IMR-90 (cell line): Measurements from ENCODE around the gene ARHGAP23. TPM values are rescaled to one million over a fixed set of nuclear protein-coding genes. Genes with fewer than 3 reads are reported as not detected.

ENCODE experiments used
- ATAC-seq: fragments of 200-7000 bp; cut with Tn5 transposase; 2 replicates; pipeline ENCODE4 v1.9.1; 2020; ENCODE audit warnings: low read depth, mild to moderate bottlenecking, moderate library complexity
- BruUV-seq: library from RNA; stranded (reverse); fragments of 400-500 nt; replicated peaks from 2 replicates; lab custom pipeline; 2021; lab: Mats Ljungman, UMichigan
- CTCF ChIA-PET: fragments of 300-600 bp; formaldehyde crosslinking; extraction: SDS; loops from one replicate; lab custom pipeline; 2021; ENCODE audit warnings: antibody characterized with exemption; lab: Yijun Ruan, JAX
- POLR2A ChIA-PET: fragments of 300-600 bp; sonication (Branson Sonifier 250); formaldehyde crosslinking; loops from one replicate; lab custom pipeline; 2022; ENCODE audit warnings: antibody characterized with exemption; ENCODE audit not compliant: unreplicated experiment; lab: Charles Lee
- DNase-seq: peaks from one replicate; pipeline ENCODE4 v3.0.0; 2013
- H2AFZ ChIP-seq: replicated peaks from 2 replicates; pipeline ENCODE3; 2013; ENCODE audit warnings: low read length, mild to moderate bottlenecking; ENCODE audit not compliant: poor library complexity
- H2AK5ac ChIP-seq: 2 replicates; pipeline ENCODE4 v1.6.1; 2013; ENCODE audit warnings: low read depth, low read length, inconsistent platforms
- H2AK9ac ChIP-seq: replicated peaks from 2 replicates; pipeline ENCODE3; 2013; ENCODE audit warnings: mild to moderate bottlenecking, low read depth, low read length, moderate library complexity; ENCODE audit not compliant: poor library complexity
- H2BK120ac ChIP-seq: 2 replicates; pipeline ENCODE4 v1.6.1; 2013; ENCODE audit warnings: low read depth, low read length, inconsistent platforms
- H2BK15ac ChIP-seq: 3 replicates; pipeline ENCODE4 v1.6.1; 2013; ENCODE audit warnings: low read depth, low read length, inconsistent platforms
- H2BK20ac ChIP-seq: 2 replicates; pipeline ENCODE4 v1.6.1; 2013; ENCODE audit warnings: low read depth, mild to moderate bottlenecking, inconsistent platforms, low read length, moderate library complexity
- H2BK5ac ChIP-seq: 2 replicates; pipeline ENCODE4 v1.6.1; 2013; ENCODE audit warnings: mild to moderate bottlenecking, low read depth, low read length, inconsistent platforms; ENCODE audit not compliant: poor library complexity, severe bottlenecking
- H3K14ac ChIP-seq: replicated peaks from 2 replicates; pipeline ENCODE4 v1.6.1; 2013; ENCODE audit warnings: low read depth, low read length, inconsistent platforms
- H3K18ac ChIP-seq: 2 replicates; pipeline ENCODE4 v1.6.1; 2013; ENCODE audit warnings: low read depth, low read length, control low read depth
- H3K23ac ChIP-seq: 2 replicates; pipeline ENCODE4 v1.6.1; 2013; ENCODE audit warnings: low read depth, low read length, inconsistent platforms
- H3K27ac ChIP-seq: 2 replicates; pipeline ENCODE4 v1.5.1; 2013; ENCODE audit warnings: mild to moderate bottlenecking, control low read depth, low read length; ENCODE audit not compliant: insufficient read depth
- H3K27me3 ChIP-seq: 2 replicates; pipeline ENCODE4 v1.6.1; 2013; ENCODE audit warnings: low read length; ENCODE audit not compliant: control insufficient read depth, insufficient read depth
- H3K36me3 ChIP-seq: 2 replicates; pipeline ENCODE4 v1.6.1; 2013; ENCODE audit warnings: low read length, mixed read lengths; ENCODE audit not compliant: control insufficient read depth, insufficient read depth
- H3K4ac ChIP-seq: 2 replicates; pipeline ENCODE4 v1.6.1; 2013; ENCODE audit warnings: low read depth, low read length, inconsistent platforms
- H3K4me1 ChIP-seq: 2 replicates; pipeline ENCODE4 v1.6.1; 2013; ENCODE audit warnings: low read length, mixed read lengths; ENCODE audit not compliant: control insufficient read depth, insufficient read depth
- H3K4me2 ChIP-seq: 2 replicates; pipeline ENCODE4 v1.6.1; 2013; ENCODE audit warnings: low read depth, mild to moderate bottlenecking, control low read depth, low read length, moderate library complexity
- H3K4me3 ChIP-seq: 2 replicates; pipeline ENCODE4 v1.5.1; 2013; ENCODE audit warnings: low read depth, mild to moderate bottlenecking, control low read depth, low read length, moderate library complexity; ENCODE audit not compliant: insufficient read depth
- H3K56ac ChIP-seq: 2 replicates; pipeline ENCODE4 v1.6.1; 2013; ENCODE audit warnings: low read length, inconsistent platforms; ENCODE audit not compliant: insufficient read depth; ENCODE audit errors: extremely low read depth
- H3K79me1 ChIP-seq, 2 experiments: 2 replicates each; pipeline ENCODE4 v1.6.1; 2013; ENCODE audit warnings: low read length in 2 of 2, inconsistent platforms in 1 of 2, low read depth in 1 of 2
- H3K9ac ChIP-seq: 2 replicates; pipeline ENCODE4 v1.6.1; 2013; ENCODE audit warnings: low read depth, low read length, control low read depth
- H3K9me1 ChIP-seq: 2 replicates; pipeline ENCODE4 v1.6.1; 2013; ENCODE audit warnings: low read length, inconsistent platforms; ENCODE audit not compliant: insufficient read depth
- H3K9me3 ChIP-seq: 2 replicates; pipeline ENCODE4 v1.6.1; 2013; ENCODE audit warnings: low read length; ENCODE audit not compliant: control insufficient read depth, insufficient read depth
- H4K20me1 ChIP-seq: 2 replicates; pipeline ENCODE4 v1.6.1; 2013; ENCODE audit warnings: low read length, inconsistent platforms; ENCODE audit not compliant: insufficient read depth
- H4K5ac ChIP-seq: 2 replicates; pipeline ENCODE4 v1.6.1; 2013; ENCODE audit warnings: mild to moderate bottlenecking, low read depth, low read length, control low read depth
- H4K8ac ChIP-seq, 2 experiments: 2 replicates each; pipeline ENCODE4 v1.6.1; 2013; ENCODE audit warnings: low read depth in 2 of 2, low read length in 2 of 2, control low read depth in 1 of 2, inconsistent platforms in 1 of 2
- H4K91ac ChIP-seq: 2 replicates; pipeline ENCODE4 v1.6.1; 2013; ENCODE audit warnings: low read depth, low read length, inconsistent platforms; ENCODE audit not compliant: insufficient read depth
- BHLHE40 ChIP-seq: fragments of 150-350 bp; IDR thresholded peaks from 2 replicates; pipeline ENCODE4 v1.6.1; 2016; ENCODE audit warnings: mild to moderate bottlenecking, low read depth, low read length
- CEBPB ChIP-seq: IDR thresholded peaks from 2 replicates; pipeline ENCODE4 v1.6.1; 2012; ENCODE audit warnings: low read depth, low read length, improper control_type of control experiment
- CHD1 ChIP-seq: IDR thresholded peaks from 2 replicates; pipeline ENCODE4 v1.6.1; 2012; ENCODE audit warnings: low read depth, low read length, improper control_type of control experiment
- CTCF ChIP-seq: conservative IDR thresholded peaks from 2 replicates; pipeline ENCODE4 v1.5.1; 2012; ENCODE audit warnings: mild to moderate bottlenecking, low read depth, low read length, improper control_type of control experiment
- ELK1 ChIP-seq: fragments of 150-350 bp; IDR thresholded peaks from 2 replicates; pipeline ENCODE4 v1.6.1; 2016; ENCODE audit warnings: low read depth, mild to moderate bottlenecking, low read length, moderate library complexity, borderline replicate concordance
- FOS ChIP-seq: fragments of 150-350 bp; IDR thresholded peaks from 2 replicates; pipeline ENCODE4 v1.6.1; 2016; ENCODE audit warnings: low read depth, low read length
- MAFK ChIP-seq: IDR thresholded peaks from 2 replicates; pipeline ENCODE4 v1.6.1; 2012; ENCODE audit warnings: low read depth, low read length, improper control_type of control experiment
- MAZ ChIP-seq: IDR thresholded peaks from 2 replicates; pipeline ENCODE4 v1.6.1; 2012; ENCODE audit warnings: low read depth, mild to moderate bottlenecking, low read length, improper control_type of control experiment, moderate library complexity, borderline replicate concordance
- MXI1 ChIP-seq: IDR thresholded peaks from 2 replicates; pipeline ENCODE4 v1.6.1; 2012; ENCODE audit warnings: low read depth, mild to moderate bottlenecking, low read length, moderate library complexity, borderline replicate concordance
- NFE2L2 ChIP-seq: fragments of 150-350 bp; IDR thresholded peaks from 2 replicates; pipeline ENCODE4 v1.6.1; 2016; ENCODE audit warnings: low read depth, mild to moderate bottlenecking, low read length
- POLR2A ChIP-seq: IDR thresholded peaks from 2 replicates; pipeline ENCODE4 v1.6.1; 2012; ENCODE audit warnings: mild to moderate bottlenecking, low read depth, low read length
- RAD21 ChIP-seq: IDR thresholded peaks from 2 replicates; pipeline ENCODE4 v1.6.1; 2012; ENCODE audit warnings: low read length, improper control_type of control experiment
- RCOR1 ChIP-seq: IDR thresholded peaks from 2 replicates; pipeline ENCODE4 v1.6.1; 2012; ENCODE audit warnings: mild to moderate bottlenecking, low read length, improper control_type of control experiment; ENCODE audit not compliant: insufficient replicate concordance
- RFX5 ChIP-seq: IDR thresholded peaks from 2 replicates; pipeline ENCODE4 v1.8.0; 2012; ENCODE audit warnings: low read depth, mild to moderate bottlenecking, low read length, moderate library complexity
- SMC3 ChIP-seq: fragments of 150-350 bp; IDR thresholded peaks from 2 replicates; pipeline ENCODE4 v1.6.1; 2016; ENCODE audit warnings: low read depth, mild to moderate bottlenecking, antibody characterized with exemption, low read length, moderate library complexity
- USF2 ChIP-seq: fragments of 150-350 bp; IDR thresholded peaks from 2 replicates; pipeline ENCODE4 v1.6.1; 2017; ENCODE audit warnings: mild to moderate bottlenecking, antibody characterized with exemption, low read length, low read depth
- WGBS, 2 experiments: methylation state at CpG; one replicate each; pipeline versions ENCODE4 v1.1.5 to v1.1.7; 2013; ENCODE audit warnings: missing lambda C conversion rate in 2 of 2; ENCODE audit not compliant: insufficient read length in 1 of 2; ENCODE audit errors: extremely low coverage in 2 of 2; 5-methylcytosine and 5-hydroxymethylcytosine counted together
- dilution Hi-C: fragments of 300-500 bp; cut with HindIII; formaldehyde crosslinking; loops from one replicate; pipeline ENCODE4 v1.14.3; 2018; ENCODE audit warnings: low sequenced_read_pairs; ENCODE audit not compliant: unreplicated experiment
- in situ Hi-C: fragments of 300-500 bp; cut with MboI; formaldehyde crosslinking; loops from 3 replicates; pipeline ENCODE4 v1.14.3; 2019; ENCODE audit warnings: low sequenced_read_pairs, inconsistent platforms, mixed read lengths
- intact Hi-C: fragments of 100-400 bp; cut with micrococcal nuclease; formaldehyde crosslinking; loops from 2 replicates; pipeline ENCODE4 v1.10.0; 2022
- polyA plus RNA-seq, 3 experiments: library from polyadenylated mRNA; depleted of rRNA; stranded (reverse); fragments of >200 nt; gene quantifications; 2 replicates each; pipeline ENCODE4 v1.2.3, GENCODE V29; 2012; ENCODE audit warnings: low replicate concordance in 1 of 3
- total RNA-seq: library from RNA; depleted of rRNA; stranded (reverse); fragments of >200 nt; gene quantifications from 2 replicates; pipeline ENCODE4 v1.2.3, GENCODE V29; 2012

Gene ARHGAP23
- total and polyA plus RNA-seq, 2 of the 4 experiments (the other 2 are of a cell fraction): 9.3 to 43.3 TPM

GRCh38 chr17:38536661-38537060 is 108.4 kb downstream of the ARHGAP23 start:
- no peak for ATAC-seq
- intact Hi-C loops: loop anchor here (1.0 kb wide), 1 partner anchor 25 kb away; no protein-coding TSS in a partner anchor
- Histone ChIP-seq H3K9ac (no peak overlapping the region), H3K4ac (no peak overlapping the region), H4K8ac (no peak overlapping the region), H4K20me1 (no peaks in the 10 kb centered on the region), H3K9me3 (no peaks in the 10 kb centered on the region), H2AFZ (no peak overlapping the region), H3K14ac (no peak overlapping the region), H2BK120ac (no peak overlapping the region), H3K23ac (no peak overlapping the region), H4K91ac (no peak overlapping the region), H3K9me1 (no peaks in the 10 kb centered on the region), H3K56ac (no peak overlapping the region), H3K27me3 (peaks cover 35% of the 10 kb centered on the region), H2AK9ac (no peak overlapping the region), H3K36me3 (no peaks in the 10 kb centered on the region), H3K18ac (no peak overlapping the region), H3K4me1 (no peaks in the 10 kb centered on the region), H2BK5ac (no peak overlapping the region), H2AK5ac (no peak overlapping the region), H3K27ac (no peak overlapping the region), H3K79me1 (no peaks in the 10 kb centered on the region), H4K5ac (no peak overlapping the region), H2BK20ac (no peak overlapping the region), H3K4me3 (no peak overlapping the region), H3K4me2 (no peak overlapping the region), H2BK15ac (no peak overlapping the region)
- BruUV-seq: no TSS peak
- in situ Hi-C loops: no loop called here
- ChIA-PET CTCF (interaction anchor here (0.6 to 1.6 kb wide), 3 partner anchors 21 to 127 kb away, joined by 3 to 8 read pairs (median 5); no protein-coding TSS in a partner anchor), POLR2A (no interaction called here)
- TF ChIP-seq RAD21: no peak
- no peak for TF ChIP-seq MAZ
- TF ChIP-seq USF2: no peak
- no peak for TF ChIP-seq FOS
- TF ChIP-seq CEBPB: no peak
- no peak for TF ChIP-seq RFX5
- no peak for TF ChIP-seq NFE2L2
- TF ChIP-seq ELK1: no peak
- no peak for TF ChIP-seq RCOR1
- TF ChIP-seq MXI1: no peak
- no peak for TF ChIP-seq BHLHE40
- no peak for TF ChIP-seq CHD1
- TF ChIP-seq POLR2A: no peak
- TF ChIP-seq MAFK: no peak
- TF ChIP-seq SMC3: no peak
- TF ChIP-seq CTCF: no peak
- DNase-seq: no peak
- dilution Hi-C loops: no loop called here
- WGBS, 2 experiments: no CpG with 5 or more reads among the region's 4 CpGs
